Activated CD8-positive, alpha-beta memory T cell treated with anti-CD3 and anti-CD28 coated beads, Interleukin-2, amount 50 U/mL, for 24 hours (primary cell): ENCODE results near the gene TMEM247.
"Not testable (repeated sequence)": the region's sequence is repeated elsewhere in the genome, so short reads cannot be mapped to it uniquely, and the experiment has no call there.

Source experiments
- DNase-seq: peaks from one replicate; pipeline ENCODE4 v3.0.0-alpha.2; 2020; ENCODE audit errors: extremely low read depth

The TMEM247 gene

GRCh38 chr2:46458763-46459500 is 20.4 kb upstream of the TMEM247 start:
- no peak for DNase-seq

GRCh38 chr2:46459694-46460093 is 19.7 kb upstream of the TMEM247 start:
- no peak for DNase-seq

- DNase-seq, result no peak
Observed at GRCh38 chr2:46460241-46460921, 19.0 kb upstream of the TMEM247 start.

- peak; percentile 31 for DNase-seq
Observed at GRCh38 chr2:46461011-46461674, 18.2 kb upstream of the TMEM247 start.

GRCh38 chr2:46461709-46462171 is 17.6 kb upstream of the TMEM247 start:
- no peak for DNase-seq

GRCh38 chr2:46462936-46463335 is 16.4 kb upstream of the TMEM247 start:
- DNase-seq, result no peak

- DNase-seq, result no peak
Observed at GRCh38 chr2:46469116-46469515, 10.2 kb upstream of the TMEM247 start.

GRCh38 chr2:46469700-46470099 is 9.7 kb upstream of the TMEM247 start:
- no peak for DNase-seq

- DNase-seq, result no peak
Observed at GRCh38 chr2:46470114-46470628, 9.2 kb upstream of the TMEM247 start.

- DNase-seq, result no peak
Observed at GRCh38 chr2:46471019-46471583, 8.3 kb upstream of the TMEM247 start.

- no peak for DNase-seq
Observed at GRCh38 chr2:46471697-46472096, 7.7 kb upstream of the TMEM247 start.

- not testable (repeated sequence) for DNase-seq
Observed at GRCh38 chr2:46472165-46472564, 7.2 kb upstream of the TMEM247 start.

GRCh38 chr2:46477462-46477861 is 1.9 kb upstream of the TMEM247 start:
- not testable (repeated sequence) for DNase-seq

- no peak for DNase-seq
Observed at GRCh38 chr2:46477925-46478324, 1.4 kb upstream of the TMEM247 start.

- DNase-seq, result no peak
Observed at GRCh38 chr2:46480562-46480961, 1.2 kb downstream of the TMEM247 start.

- no peak for DNase-seq
Observed at GRCh38 chr2:46481198-46482193, 2.1 kb downstream of the TMEM247 start.

- no peak for DNase-seq
Observed at GRCh38 chr2:46482490-46482889, 3.1 kb downstream of the TMEM247 start.

GRCh38 chr2:46485002-46485401 is 5.6 kb downstream of the TMEM247 start:
- no peak for DNase-seq

GRCh38 chr2:46486436-46486835 is 7.1 kb downstream of the TMEM247 start:
- no peak for DNase-seq

- no peak for DNase-seq
Observed at GRCh38 chr2:46487667-46488335, 8.4 kb downstream of the TMEM247 start.
